KBM-7 (cell line): Measurements from ENCODE around the gene GNAI1.

ENCODE experiments used
- DNase-seq: peaks from one replicate; pipeline ENCODE4 v3.0.0-alpha.2; 2015
- in situ Hi-C: fragments of 300-500 bp; cut with MboI; formaldehyde crosslinking; loops from 2 replicates; pipeline ENCODE4 v1.14.3; 2020; ENCODE audit warnings: low sequenced_read_pairs, low pct_unique_long_range_greater_than_20kb, mixed read lengths

Gene GNAI1

GRCh38 chr7:80134536-80135308 is at the start of gene GNAI1:
Gene GNAI1, plus strand, starts transcription at chr7:80134831. Its CDS starts 330 bp downstream, at chr7:80135161.
- peak; percentile 85 for DNase-seq
- in situ Hi-C loops, result no loop called here

DNA sequence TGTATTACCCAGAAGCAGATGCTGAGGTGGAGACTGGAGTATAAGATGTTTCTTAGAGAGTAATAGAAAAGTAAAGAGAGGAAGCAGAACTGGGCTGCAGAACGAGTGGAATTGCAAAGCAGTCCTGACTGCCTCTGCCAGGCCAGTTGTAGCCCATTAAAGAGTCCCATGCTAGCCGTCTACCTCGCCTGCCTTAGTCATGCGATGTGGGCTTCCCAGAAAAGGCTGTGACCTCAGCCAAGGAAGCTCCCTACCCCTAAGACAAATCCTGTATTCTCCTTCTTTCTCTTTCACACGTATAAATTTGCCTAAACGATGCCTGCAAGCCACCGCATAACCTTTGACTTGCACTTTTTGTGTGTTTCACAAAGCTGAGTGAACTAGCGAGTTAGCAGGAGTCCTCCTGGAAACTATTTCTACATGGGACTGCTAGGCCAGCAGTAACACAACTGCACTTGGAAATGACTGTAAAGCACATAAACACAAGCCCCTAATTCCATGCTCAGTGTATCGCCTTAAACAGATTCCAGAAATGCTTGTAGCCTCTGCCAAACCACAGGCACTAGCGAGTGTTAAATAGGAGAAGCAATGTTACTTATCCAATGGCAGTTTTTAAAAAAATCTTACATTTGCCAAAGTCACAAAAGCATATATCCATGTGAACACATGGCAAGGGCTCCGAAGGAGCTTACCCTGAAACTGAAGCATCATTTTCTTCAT is 47.4 kb upstream of the GNAI1 start:
- no peak for DNase-seq
- in situ Hi-C loops, result no loop called here

DNA sequence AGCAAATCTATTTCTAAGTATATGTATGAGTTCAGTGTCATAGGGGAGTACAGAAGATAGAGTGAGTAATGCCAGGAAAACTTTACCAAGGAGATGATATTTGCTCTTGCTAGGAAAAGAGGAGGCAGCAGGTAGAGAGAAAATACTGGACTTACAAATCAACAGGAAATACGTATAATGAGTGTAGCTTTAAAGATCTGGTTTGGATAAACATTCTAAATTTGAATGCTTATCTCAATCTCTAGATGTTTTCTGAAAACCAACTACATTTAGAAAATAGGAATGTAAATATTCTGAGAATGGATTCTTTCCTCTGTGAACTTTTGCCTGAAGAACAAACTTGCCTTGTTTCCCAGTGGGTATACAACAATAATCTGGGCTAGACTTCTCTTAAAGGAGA is 46.9 kb upstream of the GNAI1 start:
- in situ Hi-C loops, result no loop called here
- no peak for DNase-seq

DNA sequence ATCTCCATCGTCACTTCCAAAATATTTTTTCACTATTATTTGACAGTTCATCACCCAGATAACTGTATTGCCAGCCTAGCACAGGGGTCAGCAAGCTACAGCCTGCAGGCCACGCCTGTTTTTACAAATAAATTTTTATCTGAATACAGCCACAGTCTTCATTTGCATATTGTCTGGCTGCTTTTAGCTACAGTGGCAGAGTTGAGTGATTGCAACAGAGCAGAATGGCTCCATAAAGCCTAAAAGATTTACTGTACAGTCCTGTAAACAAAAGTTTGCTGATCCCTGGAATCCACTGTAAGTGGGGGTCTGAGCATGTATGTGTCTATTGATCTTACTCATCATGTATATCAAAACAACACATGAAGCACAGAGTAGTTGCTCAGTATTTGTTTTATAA is 45.9 kb upstream of the GNAI1 start:
- in situ Hi-C loops, result no loop called here
- peak; percentile 22 for DNase-seq

GRCh38 chr7:80089366-80089765 is 45.3 kb upstream of the GNAI1 start:
- in situ Hi-C loops, result no loop called here
- no peak for DNase-seq

DNA sequence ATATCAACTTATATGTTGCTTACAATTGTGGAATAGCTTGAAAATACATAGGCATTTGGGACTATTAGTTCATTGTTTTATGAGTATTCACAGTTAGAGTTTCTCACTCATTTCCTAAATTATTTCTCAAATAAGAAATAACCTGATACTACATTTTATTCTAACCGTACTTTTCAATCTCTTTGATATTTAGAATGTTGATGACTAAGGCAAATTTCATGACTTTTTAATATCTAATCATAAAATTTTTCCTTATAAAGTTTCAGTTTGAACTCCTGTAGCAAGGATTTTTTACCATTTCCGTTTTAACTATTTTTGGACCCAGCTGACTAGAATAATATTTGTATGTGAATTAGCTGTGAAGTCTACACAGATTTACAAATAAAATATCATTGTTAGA is 41.3 kb upstream of the GNAI1 start:
- DNase-seq, result no peak
- in situ Hi-C loops, result no loop called here

- in situ Hi-C loops, result no loop called here
- peak; percentile 40 for DNase-seq
Observed at GRCh38 chr7:80095545-80095944, 39.1 kb upstream of the GNAI1 start.

GRCh38 chr7:80097756-80098155 is 36.9 kb upstream of the GNAI1 start:
- in situ Hi-C loops, result no loop called here
- DNase-seq, result no peak

DNA sequence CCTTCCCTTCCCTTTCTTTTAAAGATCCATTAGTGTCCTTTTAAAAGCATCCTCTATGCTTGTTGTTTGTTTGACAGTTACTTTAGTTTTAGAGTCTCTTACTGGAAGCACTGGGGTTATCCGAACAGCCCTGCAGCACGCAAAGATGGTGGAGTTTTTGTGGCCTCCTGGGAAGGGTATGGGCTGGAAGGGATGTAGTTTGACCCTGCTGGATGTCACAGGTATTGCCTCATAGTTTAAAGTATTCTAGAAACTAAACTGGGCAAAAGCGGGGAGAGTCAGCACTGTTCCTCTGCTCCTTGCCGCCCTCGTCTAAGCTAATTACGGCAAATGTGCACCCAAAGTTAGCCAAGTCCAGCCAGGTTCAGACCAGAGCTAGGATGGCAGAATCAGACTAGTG is 35.8 kb upstream of the GNAI1 start:
- DNase-seq, result peak; percentile 37
- in situ Hi-C loops, result no loop called here

GRCh38 chr7:80100254-80100653 is 34.4 kb upstream of the GNAI1 start:
- in situ Hi-C loops, result no loop called here
- no peak for DNase-seq

GRCh38 chr7:80105701-80106408 is 28.8 kb upstream of the GNAI1 start:
- in situ Hi-C loops, result no loop called here

DNA sequence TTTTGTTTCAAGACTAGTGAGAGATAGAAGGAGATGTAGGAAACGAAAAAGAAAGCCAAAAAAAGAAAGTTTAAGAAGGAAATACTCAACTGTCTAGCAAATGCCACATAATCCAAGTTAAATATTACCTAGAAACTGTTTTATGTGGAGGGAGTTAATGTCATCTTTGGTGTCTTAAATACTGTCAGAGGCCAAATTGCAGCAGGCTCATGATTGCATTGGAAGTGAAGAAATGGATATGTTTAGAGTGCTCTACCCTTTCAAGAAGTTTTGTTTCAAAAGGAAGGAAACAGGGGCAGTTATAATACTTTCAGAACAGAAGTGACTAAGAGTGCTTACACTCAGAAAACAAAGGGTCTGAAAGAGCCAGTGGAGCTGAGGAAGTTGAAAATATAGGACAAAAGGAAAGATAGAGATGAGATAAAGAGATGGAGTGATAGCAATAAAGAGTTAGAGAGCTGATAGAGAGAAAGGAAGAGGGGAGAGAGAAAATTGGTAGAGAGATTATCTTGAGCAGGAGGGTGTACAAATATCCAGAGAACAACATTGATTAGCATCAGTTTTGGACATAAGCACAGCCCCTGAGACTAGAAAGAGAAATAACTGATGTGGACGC is 28.0 kb upstream of the GNAI1 start:
- peak; percentile 77 for DNase-seq
- in situ Hi-C loops, result no loop called here

More at GRCh38 chr7:80105701-80106408, 28.8 kb upstream of the GNAI1 start:
- peak; percentile 69 for DNase-seq

GRCh38 chr7:80107278-80107677 is 27.4 kb upstream of the GNAI1 start:
- in situ Hi-C loops, result no loop called here
- DNase-seq, result peak; percentile 95

DNA sequence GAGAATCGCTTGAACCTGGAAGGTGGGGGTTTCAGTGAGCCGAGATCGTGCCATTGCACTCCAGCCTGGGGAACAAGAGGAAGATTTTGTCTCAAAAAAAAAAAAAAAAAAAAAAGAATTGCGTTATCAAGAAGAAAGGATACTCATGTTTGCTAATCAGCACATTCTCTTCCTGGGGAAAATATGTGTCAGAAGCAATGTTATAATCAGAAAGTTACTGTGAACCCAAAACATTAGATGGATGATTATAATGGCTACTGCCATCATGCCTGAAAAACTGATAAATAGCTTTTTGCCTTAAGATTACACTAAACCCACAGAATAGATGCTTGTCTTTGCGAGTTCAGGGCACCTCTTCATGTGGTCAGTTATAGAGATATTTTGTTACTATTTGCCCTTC is 24.3 kb upstream of the GNAI1 start:
- in situ Hi-C loops, result no loop called here
- DNase-seq, result no peak

DNA sequence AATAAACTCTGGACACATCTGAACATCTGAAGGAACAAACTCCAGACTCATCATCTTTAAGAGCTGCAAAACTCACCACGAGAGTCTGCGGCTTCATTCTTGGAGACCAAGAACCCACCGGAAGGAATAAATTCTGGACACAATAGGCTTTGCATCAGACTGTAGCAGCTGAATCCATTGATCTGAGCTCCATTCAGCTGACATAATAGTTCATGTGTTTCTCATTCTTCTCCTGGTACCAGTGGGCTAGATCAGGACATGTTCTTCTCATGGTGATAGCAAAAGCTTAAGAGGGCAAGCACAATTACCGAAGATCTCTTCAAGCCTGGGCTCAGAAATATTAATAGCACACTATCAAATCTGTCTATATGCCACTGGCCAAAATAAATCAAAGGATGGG is 20.5 kb upstream of the GNAI1 start:
- in situ Hi-C loops, result no loop called here
- DNase-seq, result no peak

GRCh38 chr7:80124526-80125264 is 9.9 kb upstream of the GNAI1 start:
- in situ Hi-C loops, result no loop called here
- DNase-seq, result peak; percentile 95

DNA sequence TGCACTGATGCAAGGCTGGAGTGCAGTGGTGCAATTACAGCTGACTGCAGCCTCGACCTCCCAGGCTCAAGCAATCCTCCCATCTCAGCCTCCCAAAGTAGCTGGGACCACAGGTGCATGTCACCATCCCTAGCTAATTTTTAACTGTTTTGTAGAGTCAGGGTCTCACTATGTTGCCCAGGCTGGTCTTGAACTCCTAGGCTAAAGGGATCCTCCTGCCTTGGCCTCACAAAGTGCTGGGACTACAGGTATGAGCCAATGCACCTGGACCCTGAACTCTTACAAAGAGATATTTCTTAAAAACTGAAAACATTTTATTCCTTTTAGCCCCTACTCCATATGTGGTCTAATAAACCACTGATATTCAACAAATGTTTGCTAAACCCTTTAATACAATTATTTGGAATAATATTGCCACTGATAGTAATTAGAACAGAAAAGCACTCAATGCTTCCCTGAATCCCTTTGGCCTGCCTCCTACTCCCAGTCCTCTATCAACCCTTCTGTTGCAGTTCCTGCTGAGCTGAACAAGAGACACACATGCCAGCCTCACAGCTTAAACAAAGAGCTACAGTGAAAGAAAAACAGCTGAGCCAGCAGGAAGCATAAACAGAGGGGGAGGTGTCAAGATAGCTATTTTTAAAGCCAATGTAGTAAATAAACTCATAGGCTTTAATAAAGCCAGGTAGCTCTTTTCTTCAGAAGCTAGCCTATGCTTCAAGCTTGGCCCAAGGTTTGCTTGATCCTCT is 7.0 kb upstream of the GNAI1 start:
- in situ Hi-C loops, result no loop called here
- DNase-seq, result no peak

GRCh38 chr7:80128918-80129317 is 5.7 kb upstream of the GNAI1 start:
- peak; percentile 84 for DNase-seq
- in situ Hi-C loops, result no loop called here
